Effector CD8-positive, alpha-beta T cell (primary cell): ENCODE data around the gene LRBA.

ENCODE experiments used
- DNase-seq: peaks from one replicate; lab custom pipeline; 2025; lab: John Stamatoyannopoulos, UW

Gene LRBA

DNA sequence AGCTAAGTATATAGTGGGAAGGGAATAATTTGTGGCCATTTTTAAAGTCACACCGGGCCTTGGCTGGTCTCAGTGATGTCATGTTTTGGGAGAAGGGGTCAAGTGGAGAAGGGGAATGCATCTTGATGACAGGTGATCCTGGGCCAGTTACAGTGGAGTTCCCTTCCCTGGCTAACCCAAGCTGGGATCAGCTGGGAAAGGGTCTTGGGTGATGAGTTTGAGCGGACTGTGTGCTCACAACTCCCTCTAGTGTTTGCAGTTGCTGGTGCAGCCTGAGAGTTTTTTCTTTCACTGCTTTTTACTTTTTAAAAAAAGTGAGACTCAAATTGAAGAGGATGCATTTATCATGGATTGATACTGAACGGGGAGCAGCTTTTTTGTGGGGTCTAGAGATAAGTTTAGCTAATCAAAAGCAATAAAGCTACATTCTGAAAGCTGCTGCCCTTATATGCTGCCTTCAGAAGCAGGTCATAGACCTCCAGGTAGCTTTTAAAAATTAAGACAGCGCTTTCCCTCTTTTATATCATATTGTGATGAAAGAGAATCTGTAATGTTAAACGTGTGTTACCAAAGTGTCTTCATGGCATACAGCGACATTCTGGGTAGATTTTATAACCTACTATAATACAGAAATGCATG lies 772.1 kb downstream of the LRBA start:
- DNase-seq = no peak

- no peak for DNase-seq
These were observed 775.1 kb downstream of the LRBA start for GRCh38 chr4:150240011-150240410.

- DNase-seq = no peak
These were observed 776.5 kb downstream of the LRBA start for GRCh38 chr4:150238591-150238990.

DNA sequence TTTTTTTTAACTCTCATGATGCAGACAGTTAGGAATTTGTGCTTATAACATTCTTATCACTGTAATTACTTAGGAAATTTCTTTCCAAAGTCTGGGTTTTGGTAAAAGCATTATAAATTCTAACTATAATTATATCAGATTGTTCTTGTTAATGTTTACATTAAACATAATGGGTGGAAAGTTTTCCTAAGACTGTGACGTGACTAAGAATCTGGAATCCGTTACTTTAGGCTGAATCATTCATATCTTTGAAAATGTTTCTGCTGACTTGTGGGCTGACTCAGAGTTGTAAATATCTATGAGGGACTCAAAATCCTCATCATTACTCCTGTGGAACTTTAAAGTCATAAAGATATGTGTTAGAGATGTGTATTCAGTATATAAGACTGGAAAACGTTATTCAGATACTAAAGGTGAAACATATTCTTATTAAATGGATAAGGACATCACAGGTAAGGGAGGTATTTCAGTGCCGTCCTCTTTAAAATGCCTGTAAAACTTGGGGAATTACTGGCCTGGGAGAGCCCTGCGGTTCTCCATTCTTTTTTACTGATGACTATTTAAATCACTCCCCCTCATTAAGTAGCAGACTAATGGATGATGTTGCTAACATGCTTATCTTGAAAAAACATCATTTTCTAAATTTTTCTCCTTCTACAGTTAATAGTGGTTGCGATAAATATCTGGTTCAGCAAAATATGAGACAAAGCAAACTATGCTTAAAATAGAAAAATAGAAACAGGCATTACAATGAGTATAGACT lies 777.8 kb downstream of the LRBA start:
- DNase-seq = no peak

GRCh38 chr4:150236626-150237025 lies 778.5 kb downstream of the LRBA start:
- DNase-seq = no peak

- DNase-seq = no peak
These were observed 779.2 kb downstream of the LRBA start for GRCh38 chr4:150235808-150236271.

- no peak for DNase-seq
These were observed 779.8 kb downstream of the LRBA start for GRCh38 chr4:150235317-150235716.

DNA sequence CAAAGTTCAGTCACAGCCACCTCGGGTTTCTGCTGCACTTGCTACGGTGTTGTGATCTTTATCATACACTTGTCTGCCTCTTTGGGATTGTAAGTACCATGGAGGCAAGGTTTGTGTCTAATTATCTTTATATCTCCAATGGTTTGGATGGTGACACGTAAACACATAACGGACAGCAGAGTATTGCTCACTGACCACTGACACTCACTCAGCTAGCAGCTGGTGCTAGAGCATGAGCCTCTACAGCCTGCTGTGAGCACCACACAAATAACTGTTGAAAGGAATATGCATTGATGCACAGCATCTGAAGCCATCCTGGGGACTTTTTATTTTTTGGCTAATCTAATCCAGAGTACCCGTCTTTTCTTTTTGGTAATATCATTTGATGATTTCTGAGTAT lies 780.8 kb downstream of the LRBA start:
- DNase-seq = no peak

GRCh38 chr4:150232029-150232428 lies 783.1 kb downstream of the LRBA start:
- DNase-seq = no peak

GRCh38 chr4:150231107-150231770 lies 783.8 kb downstream of the LRBA start:
- no peak for DNase-seq

DNA sequence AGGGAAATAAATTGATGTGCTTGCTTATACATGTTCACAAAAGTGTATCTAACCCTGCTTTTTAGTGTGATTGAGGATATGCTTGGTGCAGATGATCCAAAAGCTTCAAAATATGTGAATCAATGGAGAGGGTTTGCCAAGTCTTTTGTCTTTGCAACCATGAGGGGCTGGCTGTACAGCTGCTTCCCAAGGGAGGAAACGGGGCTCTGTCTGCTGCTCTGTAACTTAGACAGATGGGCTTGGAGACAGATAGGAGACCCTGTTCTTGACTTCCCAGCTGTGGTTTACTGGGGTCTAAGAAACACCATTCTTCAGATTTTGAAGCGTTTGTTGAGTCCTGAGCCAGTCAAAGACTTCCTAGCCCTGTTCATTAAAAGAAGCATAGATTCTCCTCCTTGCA lies 784.5 kb downstream of the LRBA start:
- no peak for DNase-seq

- no peak for DNase-seq
These were observed 785.6 kb downstream of the LRBA start for GRCh38 chr4:150229520-150229919.

GRCh38 chr4:150224896-150225591 lies 790.0 kb downstream of the LRBA start:
- DNase-seq = no peak

GRCh38 chr4:150219841-150220240 lies 795.2 kb downstream of the LRBA start:
- DNase-seq = no peak

DNA sequence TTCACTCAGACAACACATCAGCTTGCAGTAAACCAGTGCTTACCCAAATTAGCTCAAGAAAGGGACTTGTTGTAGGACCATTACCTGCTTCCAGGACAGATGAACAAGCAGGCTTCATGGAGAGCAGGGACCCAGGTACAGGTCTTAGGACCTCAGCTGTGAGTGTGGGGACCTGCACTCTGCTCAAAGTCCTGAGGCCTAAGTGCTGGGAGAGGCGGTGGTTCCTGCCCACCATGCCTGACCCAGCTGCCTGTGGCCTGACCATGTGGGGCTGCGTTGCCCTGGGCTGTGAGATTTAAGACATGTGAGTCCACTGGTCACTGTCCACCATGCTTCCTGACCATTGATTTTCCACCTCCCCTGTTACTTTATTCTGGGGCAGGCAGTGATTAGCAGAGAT lies 796.6 kb downstream of the LRBA start:
- DNase-seq = no peak

GRCh38 chr4:150217808-150218207 lies 797.3 kb downstream of the LRBA start:
- DNase-seq = no peak

- no peak for DNase-seq
These were observed 797.9 kb downstream of the LRBA start for GRCh38 chr4:150217192-150217591.

GRCh38 chr4:150216726-150217125 lies 798.4 kb downstream of the LRBA start:
- no peak for DNase-seq

- DNase-seq = no peak
These were observed 799.5 kb downstream of the LRBA start for GRCh38 chr4:150215601-150216000.
